HG03558 (cell line): ENCODE measurements around the gene EIF3L.

Experiments used
- ATAC-seq: cut with Tn5 transposase; IDR thresholded peaks from one replicate; pipeline ENCODE4 v1.9.1; 2021; ENCODE audit warnings: moderate number of reproducible peaks; ENCODE audit not compliant: unreplicated experiment; ENCODE audit errors: extremely low read depth

Gene EIF3L

GRCh38 chr22:37848587-37849088 lies 581 bp upstream of the EIF3L start:
- ATAC-seq = no peak

GRCh38 chr22:37850801-37851200 lies 1.6 kb downstream of the EIF3L start:
- ATAC-seq = no peak

- no peak for ATAC-seq
Measured at GRCh38 chr22:37852418-37852817, 3.2 kb downstream of the EIF3L start.

- ATAC-seq = no peak
Measured at GRCh38 chr22:37854946-37855345, 5.7 kb downstream of the EIF3L start.

- ATAC-seq = no peak
Measured at GRCh38 chr22:37855462-37855861, 6.2 kb downstream of the EIF3L start.

GRCh38 chr22:37860796-37861421 lies 11.7 kb downstream of the EIF3L start:
- no peak for ATAC-seq

- ATAC-seq = no peak
Measured at GRCh38 chr22:37862570-37863325, 13.5 kb downstream of the EIF3L start.

GRCh38 chr22:37865510-37865909 lies 16.3 kb downstream of the EIF3L start:
- no peak for ATAC-seq

GRCh38 chr22:37870273-37870672 lies 21.1 kb downstream of the EIF3L start:
- ATAC-seq = no peak

- ATAC-seq = no peak
Measured at GRCh38 chr22:37880668-37881440, 31.6 kb downstream of the EIF3L start.

GRCh38 chr22:37884420-37884819 lies 35.2 kb downstream of the EIF3L start:
- no peak for ATAC-seq

- ATAC-seq = no peak
Measured at GRCh38 chr22:37887584-37888378, 38.6 kb downstream of the EIF3L start.

GRCh38 chr22:37891926-37892325 lies 42.7 kb downstream of the EIF3L start:
- no peak for ATAC-seq

- ATAC-seq = no peak
Measured at GRCh38 chr22:37892566-37893335, 43.5 kb downstream of the EIF3L start.

GRCh38 chr22:37893583-37893983 lies 44.4 kb downstream of the EIF3L start:
- no peak for ATAC-seq

GRCh38 chr22:37894939-37895670 lies 45.9 kb downstream of the EIF3L start:
- ATAC-seq = no peak

- ATAC-seq = no peak
Measured at GRCh38 chr22:37896181-37896592, 47.0 kb downstream of the EIF3L start.

GRCh38 chr22:37896939-37897338 lies 47.7 kb downstream of the EIF3L start:
- no peak for ATAC-seq

- no peak for ATAC-seq
Measured at GRCh38 chr22:37897807-37898206, 48.6 kb downstream of the EIF3L start.
